GM19463 (cell line): ENCODE results near the gene PLXNB3.
"Not testable (repeated sequence)": the region's sequence is repeated elsewhere in the genome, so short reads cannot be mapped to it uniquely, and the experiment has no call there.

Source experiments
- ATAC-seq: cut with Tn5 transposase; IDR thresholded peaks from one replicate; pipeline ENCODE4 v1.9.1; 2021; ENCODE audit warnings: mild to moderate bottlenecking, moderate library complexity; ENCODE audit not compliant: unreplicated experiment

PLXNB3 gene

GRCh38 chrX:153763989-153764755 lies at the start of gene PLXNB3:
Gene PLXNB3 (plus strand): TSS chrX:153764249. CDS start chrX:153765536, 1,287 bp downstream.
- peak; percentile 69 for ATAC-seq

- ATAC-seq: no peak
Measured at GRCh38 chrX:153714256-153714655, 49.8 kb upstream of the PLXNB3 start.

GRCh38 chrX:153717445-153717844 lies 46.6 kb upstream of the PLXNB3 start:
- no peak for ATAC-seq

GRCh38 chrX:153719238-153719637 lies 44.8 kb upstream of the PLXNB3 start:
- ATAC-seq: no peak

GRCh38 chrX:153719701-153720100 lies 44.3 kb upstream of the PLXNB3 start:
- no peak for ATAC-seq

GRCh38 chrX:153722704-153723350 lies 41.2 kb upstream of the PLXNB3 start:
- no peak for ATAC-seq

GRCh38 chrX:153723351-153724251 lies 40.4 kb upstream of the PLXNB3 start:
- peak; percentile 24 for ATAC-seq

GRCh38 chrX:153724252-153725038 lies 39.6 kb upstream of the PLXNB3 start, which contains the start of the genes ABCD1 and BCAP31:
Gene ABCD1 (plus strand): TSS chrX:153724856. CDS start chrX:153725267, 411 bp downstream.
Gene BCAP31 (minus strand): TSS chrX:153724387. CDS start chrX:153723244, 1,143 bp downstream.
- peak; percentile 50 for ATAC-seq

- peak; percentile 1 for ATAC-seq
Measured at GRCh38 chrX:153725039-153725831, 38.8 kb upstream of the PLXNB3 start.

- no peak for ATAC-seq
Measured at GRCh38 chrX:153725832-153726285, 38.2 kb upstream of the PLXNB3 start.

GRCh38 chrX:153726286-153727122 lies 37.5 kb upstream of the PLXNB3 start:
- peak; percentile 49 for ATAC-seq

- ATAC-seq: no peak
Measured at GRCh38 chrX:153727123-153727931, 36.7 kb upstream of the PLXNB3 start.

GRCh38 chrX:153728095-153728494 lies 36.0 kb upstream of the PLXNB3 start:
- ATAC-seq: no peak

GRCh38 chrX:153728951-153729631 lies 35.0 kb upstream of the PLXNB3 start:
- ATAC-seq: no peak

- not testable (repeated sequence) for ATAC-seq
Measured at GRCh38 chrX:153730115-153730514, 33.9 kb upstream of the PLXNB3 start.

- no peak for ATAC-seq
Measured at GRCh38 chrX:153731117-153731844, 32.8 kb upstream of the PLXNB3 start.
